H1 (cell line): ENCODE measurements around the gene TCP11.

Source experiments
- CTCF ChIP-seq, 3 experiments: IDR thresholded peaks; 1 replicate in 2 of 3; 2 replicates in 1 of 3; pipeline versions ENCODE4 v1.5.1 to v1.6.1; 2011; ENCODE audit warnings: low read length in 3 of 3, mild to moderate bottlenecking in 3 of 3, inconsistent platforms in 2 of 3, low read depth in 1 of 3, moderate library complexity in 1 of 3; ENCODE audit not compliant: insufficient read depth in 1 of 3; ENCODE audit errors: control extremely low read depth in 1 of 3
- HDAC6 ChIP-seq: IDR thresholded peaks from one replicate; pipeline ENCODE4 v1.7.1; 2012; ENCODE audit warnings: low read depth, mild to moderate bottlenecking, inconsistent platforms, low read length, moderate library complexity
- KDM4A ChIP-seq: IDR thresholded peaks from one replicate; pipeline ENCODE4 v1.7.1; 2012; ENCODE audit warnings: low read depth, mild to moderate bottlenecking, moderate library complexity, low read length, inconsistent platforms; ENCODE audit not compliant: severe bottlenecking
- NRF1 ChIP-seq: IDR thresholded peaks from 2 replicates; pipeline ENCODE4 v1.6.1; 2011; ENCODE audit warnings: mild to moderate bottlenecking, low read depth, low read length, improper control_type of control experiment
- PHF8 ChIP-seq: fragments of 200-600 bp; sonication (generic); conservative IDR thresholded peaks from 2 replicates; pipeline ENCODE4 v1.7.1; 2012; ENCODE audit warnings: low read depth, mild to moderate bottlenecking, inconsistent platforms, low read length, moderate library complexity

DNA sequence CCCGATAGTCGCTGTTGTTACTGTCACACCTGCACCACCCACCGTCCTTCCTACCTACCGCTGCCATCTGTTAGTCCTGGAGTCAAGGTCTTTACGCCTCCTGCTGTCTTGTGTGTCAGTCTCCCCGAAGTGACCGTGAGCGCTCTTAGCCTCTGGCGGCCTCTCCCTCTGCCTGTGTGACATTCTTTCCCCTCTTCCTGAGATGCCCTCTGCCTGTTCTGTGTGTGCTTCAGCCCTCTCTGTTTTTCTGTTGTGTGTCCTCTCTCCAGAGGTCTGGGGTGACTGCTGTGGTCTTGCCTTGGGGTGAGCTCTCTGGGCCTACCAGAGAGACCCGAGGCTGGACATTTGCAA is 54.9 kb downstream of the TCP11 start:
- TF ChIP-seq PHF8 (no peak), CTCF (IDR thresholded peaks at IDR 0.05; ENCODE audit: control extremely low read depth in 1 of 3, insufficient read depth in 1 of 3, low read depth in 1 of 3, low read length in 3 of 3) (no peak), KDM4A (no peak), HDAC6 (no peak), NRF1 (no peak)
